OCI-LY7 (cell line): ENCODE data around the gene CBX8.

Experiments
- CTCF ChIP-seq: fragments of 200-600 bp; sonication (generic); conservative IDR thresholded peaks from 2 replicates; pipeline ENCODE4 v1.5.1; 2014; ENCODE audit warnings: mild to moderate bottlenecking, antibody characterized with exemption, low read length, moderate library complexity, mixed read lengths
- EZH2phosphoT487 ChIP-seq: fragments of 200-600 bp; sonication (generic); IDR thresholded peaks from 2 replicates; pipeline ENCODE4 v1.6.1; 2018; ENCODE audit warnings: low read depth, borderline replicate concordance, mild to moderate bottlenecking, mixed run types, antibody characterized with exemption, low read length, moderate library complexity, mixed read lengths

GRCh38 chr17:79781012-79781650 is 15.7 kb downstream of the CBX8 start:
- TF ChIP-seq CTCF (no peak), EZH2phosphoT487 (no peak)
